Suppressor macrophage treated with lipopolysaccharide for 1 hour (primary cell): ENCODE results near the gene EPS8L2.
"Not testable (repeated sequence)": the region's sequence is repeated elsewhere in the genome, so short reads cannot be mapped to it uniquely, and the experiment has no call there.

Experiments
- DNase-seq, 3 donors: peaks; one replicate each; pipeline ENCODE4 v3.0.0-alpha.2; 2020 to 2022

Gene EPS8L2

DNA sequence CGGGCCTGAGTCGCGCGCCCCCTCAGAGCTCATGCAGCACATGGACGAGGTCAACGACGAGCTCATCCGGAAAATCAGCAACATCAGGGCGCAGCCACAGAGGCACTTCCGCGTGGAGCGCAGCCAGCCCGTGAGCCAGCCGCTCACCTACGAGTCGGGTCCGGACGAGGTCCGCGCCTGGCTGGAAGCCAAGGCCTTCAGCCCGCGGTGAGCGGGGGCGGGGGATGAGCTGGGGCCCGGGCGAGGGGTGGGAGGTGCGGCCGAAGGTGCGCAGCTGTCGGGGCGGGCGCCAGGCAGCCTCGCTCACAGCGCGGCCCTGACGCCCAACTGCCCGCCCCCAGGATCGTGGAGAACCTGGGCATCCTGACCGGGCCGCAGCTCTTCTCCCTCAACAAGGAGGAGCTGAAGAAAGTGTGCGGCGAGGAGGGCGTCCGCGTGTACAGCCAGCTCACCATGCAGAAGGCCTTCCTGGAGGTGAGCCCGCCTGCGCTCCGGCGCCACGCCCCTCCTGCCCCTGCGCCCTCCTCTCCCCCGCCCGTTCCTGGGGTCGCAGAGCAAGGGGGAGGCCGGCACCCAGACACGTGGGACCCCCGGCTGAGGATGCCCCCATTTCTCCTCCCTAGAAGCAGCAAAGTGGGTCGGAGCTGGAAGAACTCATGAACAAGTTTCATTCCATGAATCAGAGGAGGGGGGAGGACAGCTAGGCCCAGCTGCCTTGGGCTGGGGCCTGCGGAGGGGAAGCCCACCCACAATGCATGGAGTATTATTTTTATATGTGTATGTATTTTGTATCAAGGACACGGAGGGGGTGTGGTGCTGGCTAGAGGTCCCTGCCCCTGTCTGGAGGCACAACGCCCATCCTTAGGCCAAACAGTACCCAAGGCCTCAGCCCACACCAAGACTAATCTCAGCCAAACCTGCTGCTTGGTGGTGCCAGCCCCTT lies 20.5 kb downstream of the EPS8L2 start:
- peak; percentile 40 to 59 (median 46) for DNase-seq

DNA sequence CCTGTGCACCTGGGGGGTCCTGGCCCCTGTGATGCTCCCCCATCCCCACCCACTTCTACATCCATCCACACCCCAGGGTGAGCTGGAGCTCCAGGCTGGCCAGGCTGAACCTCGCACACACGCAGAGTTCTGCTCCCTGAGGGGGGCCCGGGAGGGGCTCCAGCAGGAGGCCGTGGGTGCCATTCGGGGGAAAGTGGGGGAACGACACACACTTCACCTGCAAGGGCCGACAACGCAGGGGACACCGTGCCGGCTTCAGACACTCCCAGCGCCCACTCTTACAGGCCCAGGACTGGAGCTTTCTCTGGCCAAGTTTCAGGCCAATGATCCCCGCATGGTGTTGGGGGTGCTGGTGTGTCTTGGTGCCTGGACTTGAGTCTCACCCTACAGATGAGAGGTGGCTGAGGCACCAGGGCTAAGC lies 21.3 kb downstream of the EPS8L2 start:
- no peak for DNase-seq

GRCh38 chr11:727859-728748 lies 22.1 kb downstream of the EPS8L2 start:
- DNase-seq = peak; percentile 79 to 92 (median 81)

- DNase-seq = no peak
Measured at GRCh38 chr11:728901-729491, 23.0 kb downstream of the EPS8L2 start.

DNA sequence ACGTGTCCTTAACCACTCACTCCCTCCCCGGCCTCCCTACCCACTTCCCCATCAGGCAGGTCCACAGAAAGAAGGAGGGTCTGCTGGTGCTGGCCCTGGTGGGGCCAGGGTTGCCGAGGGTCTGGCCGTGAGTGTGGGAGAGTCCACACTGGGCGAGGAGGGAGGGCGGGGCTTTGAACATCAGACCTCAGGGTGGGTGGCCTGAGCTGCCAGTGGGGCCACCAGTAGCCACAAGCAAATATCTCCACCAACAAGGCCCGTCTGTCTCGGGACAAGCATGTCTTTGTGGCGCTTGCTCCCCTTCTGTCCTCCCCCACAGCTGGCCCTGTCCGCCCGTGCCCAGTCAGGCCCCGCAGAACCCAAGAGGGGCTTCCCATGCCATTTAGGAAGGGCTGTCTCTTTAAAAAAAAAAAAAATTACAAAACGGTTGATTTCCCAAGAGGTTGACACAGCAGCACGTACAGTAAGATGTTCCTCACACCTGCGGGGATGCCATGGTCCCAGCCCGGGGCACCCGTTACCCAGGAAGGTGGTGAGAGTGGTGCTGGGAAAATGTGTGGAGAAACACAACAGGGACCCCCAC lies 23.6 kb downstream of the EPS8L2 start:
- DNase-seq = no peak

- DNase-seq = no peak
Measured at GRCh38 chr11:733072-733471, 27.0 kb downstream of the EPS8L2 start.

GRCh38 chr11:734541-734940 lies 28.5 kb downstream of the EPS8L2 start:
- DNase-seq = not testable (repeated sequence)

- DNase-seq = no peak
Measured at GRCh38 chr11:737366-737765, 31.3 kb downstream of the EPS8L2 start.

DNA sequence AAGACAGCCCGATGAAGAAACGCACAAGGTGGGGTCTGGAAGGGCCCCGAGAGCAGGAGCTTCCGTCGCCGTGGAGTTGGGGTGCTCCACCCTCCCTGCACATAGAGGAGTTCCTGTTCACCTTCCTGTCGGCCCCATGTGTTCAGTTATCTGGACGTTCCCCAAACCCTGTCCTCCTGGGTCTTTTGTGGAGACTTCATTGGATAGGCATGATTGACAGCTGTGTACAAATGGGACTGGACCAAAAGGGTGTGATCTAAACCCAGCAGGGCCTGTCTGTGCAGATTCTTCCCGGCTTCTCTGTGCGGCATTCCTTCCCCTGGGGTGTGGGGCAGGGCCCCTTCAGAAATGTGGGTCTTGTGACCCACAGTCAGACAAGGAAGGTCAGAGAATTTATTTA lies 31.9 kb downstream of the EPS8L2 start:
- DNase-seq = not testable (repeated sequence)

DNA sequence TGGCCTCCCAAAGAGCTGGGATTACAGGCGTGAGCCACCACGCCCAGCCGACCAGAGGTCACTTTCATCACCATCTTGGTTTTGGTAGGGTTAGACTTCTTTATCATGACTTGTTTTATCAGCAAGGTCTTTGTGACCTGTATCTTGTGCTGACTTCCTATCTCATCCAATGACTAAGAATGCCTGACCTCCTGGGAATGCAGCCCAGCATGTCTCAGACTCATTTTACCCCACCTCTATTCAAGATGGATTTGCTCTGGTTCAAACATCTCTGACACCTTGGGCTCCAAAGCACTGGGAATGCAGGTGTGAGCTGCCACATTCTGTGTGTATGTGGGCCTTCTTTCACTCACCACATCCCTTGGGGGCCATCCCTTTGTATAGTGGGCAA lies 36.1 kb downstream of the EPS8L2 start:
- DNase-seq = no peak

GRCh38 chr11:742571-743201 lies 36.7 kb downstream of the EPS8L2 start:
- no peak for DNase-seq

DNA sequence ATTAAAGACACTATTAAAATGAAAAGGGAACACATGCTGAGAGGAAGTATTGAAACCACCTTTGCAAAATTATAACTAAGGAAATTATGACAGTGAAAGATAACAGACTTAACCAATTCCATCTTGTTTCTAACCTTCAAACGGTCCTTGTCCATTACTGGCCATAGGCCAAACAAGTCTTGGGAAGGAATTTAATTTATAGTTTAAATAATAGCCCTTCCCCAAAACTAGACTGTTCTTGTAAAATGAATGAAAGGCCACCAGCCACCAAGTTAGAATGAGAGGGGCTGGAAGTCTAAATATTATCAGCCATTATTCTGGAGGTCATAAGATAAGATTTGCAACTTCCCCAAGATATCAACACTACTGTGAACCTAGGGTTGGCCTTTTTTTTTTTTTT lies 39.4 kb downstream of the EPS8L2 start:
- no peak for DNase-seq

DNA sequence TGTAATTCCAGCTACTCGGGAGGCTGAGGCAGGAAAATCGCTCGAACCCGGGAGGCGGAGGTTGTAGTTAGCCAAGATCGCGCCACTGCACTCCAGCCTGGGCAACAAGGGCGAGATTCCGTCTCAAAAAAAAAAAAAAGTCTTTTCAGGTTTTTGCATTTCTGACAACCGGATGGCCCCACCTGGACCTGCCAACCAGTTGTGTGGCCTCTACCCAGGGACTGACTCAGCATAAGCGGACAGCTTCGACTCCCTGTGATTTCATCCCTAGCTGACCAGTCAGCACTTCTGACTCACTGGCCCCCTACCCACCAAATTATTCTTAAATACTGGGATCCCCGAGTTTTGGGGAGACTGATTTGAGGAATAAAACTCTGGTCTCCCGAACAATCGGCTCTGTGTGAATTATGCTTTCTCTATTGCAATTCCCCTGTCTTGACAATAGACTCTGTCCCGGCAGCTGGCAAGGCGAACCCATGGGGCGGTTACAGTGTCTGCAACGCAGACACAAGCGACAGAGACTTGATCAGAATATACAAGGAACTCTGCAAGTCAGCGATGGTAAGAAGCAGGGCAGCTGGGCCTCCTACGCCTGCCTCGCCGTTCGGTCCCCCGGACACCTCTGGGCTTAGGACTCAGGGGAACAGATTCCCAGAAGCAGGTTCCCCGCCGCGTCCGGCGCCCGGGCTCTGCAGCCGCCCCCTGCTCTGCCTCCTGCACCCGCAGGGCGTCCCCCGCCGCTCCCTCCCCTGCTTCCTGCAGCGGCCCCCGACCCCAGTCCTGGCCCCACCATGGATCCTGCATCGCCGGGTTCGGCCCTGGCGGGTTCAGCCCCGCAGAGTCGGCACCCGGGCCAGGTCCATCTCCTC lies 40.5 kb downstream of the EPS8L2 start:
- peak; percentile 30 to 50 (median 46) for DNase-seq

DNA sequence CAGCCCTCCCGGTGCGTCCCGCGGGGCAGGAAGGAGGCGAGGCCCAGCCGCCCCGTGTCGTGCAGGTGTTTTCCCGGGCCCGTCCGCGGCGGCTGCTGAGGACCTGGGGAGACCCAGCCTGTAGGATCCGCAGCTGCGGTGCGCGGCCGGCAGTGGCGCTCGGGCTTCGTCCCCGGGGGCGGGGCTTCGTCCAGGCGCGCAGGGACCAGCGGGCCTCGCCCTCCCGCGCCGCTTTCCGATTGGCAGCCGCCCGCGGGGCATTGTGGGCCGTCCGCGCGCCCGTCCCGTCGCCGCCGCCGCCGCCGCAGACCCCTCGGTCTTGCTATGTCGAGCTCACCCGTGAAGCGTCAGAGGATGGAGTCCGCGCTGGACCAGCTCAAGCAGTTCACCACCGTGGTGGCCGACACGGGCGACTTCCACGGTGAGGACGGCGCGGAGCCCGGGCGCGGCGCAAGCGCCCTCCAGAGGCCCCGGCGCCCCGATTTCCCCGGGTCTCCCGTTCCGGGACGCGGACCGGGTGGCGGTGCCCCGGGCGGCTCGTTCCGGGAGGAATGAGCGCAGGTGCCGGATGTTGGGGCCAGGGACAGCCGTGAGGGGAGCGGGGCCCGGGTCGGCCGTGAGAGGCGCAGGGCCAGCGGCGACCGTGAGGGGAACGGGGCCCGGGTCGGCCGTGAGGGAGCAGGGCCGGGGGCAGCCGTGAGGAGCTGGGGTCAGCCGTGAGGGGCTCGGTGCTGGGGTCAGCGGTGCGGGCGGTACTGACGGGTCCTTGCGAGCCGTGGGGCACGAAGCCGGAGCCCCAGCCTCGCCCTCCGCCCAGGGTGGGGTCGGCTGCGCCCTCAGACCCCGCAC lies 41.4 kb downstream of the EPS8L2 start, which contains the start of gene TALDO1:
Gene TALDO1, plus strand, starts transcription at position 307 of the 849 bp plus-strand sequence. Its CDS starts 18 bp downstream, at position 325.
- DNase-seq = peak; percentile 94 to 99 (median 97)

GRCh38 chr11:748007-748359 lies 42.0 kb downstream of the EPS8L2 start:
- peak in 1 of 3 donors; percentile 57 for DNase-seq

DNA sequence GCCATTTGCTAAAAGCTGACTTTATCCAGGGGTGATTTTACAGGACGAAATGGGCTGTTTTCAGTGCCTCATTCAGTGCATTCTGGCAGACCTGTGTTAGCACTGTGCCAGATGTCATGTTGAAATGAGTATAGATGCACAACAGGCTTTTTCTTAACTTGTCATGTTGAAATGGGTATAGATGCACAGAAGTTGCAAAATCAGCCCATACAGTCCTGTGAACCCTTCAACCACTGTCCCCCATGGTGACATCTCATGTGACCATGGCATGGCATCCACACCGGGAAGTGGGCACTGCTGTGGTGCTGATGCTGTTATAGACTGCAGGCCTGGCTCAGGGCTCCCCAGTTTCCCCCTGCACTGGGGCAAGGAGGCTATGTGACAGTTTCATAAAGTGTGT lies 43.7 kb downstream of the EPS8L2 start:
- peak; percentile 32 to 48 (median 44) for DNase-seq

DNA sequence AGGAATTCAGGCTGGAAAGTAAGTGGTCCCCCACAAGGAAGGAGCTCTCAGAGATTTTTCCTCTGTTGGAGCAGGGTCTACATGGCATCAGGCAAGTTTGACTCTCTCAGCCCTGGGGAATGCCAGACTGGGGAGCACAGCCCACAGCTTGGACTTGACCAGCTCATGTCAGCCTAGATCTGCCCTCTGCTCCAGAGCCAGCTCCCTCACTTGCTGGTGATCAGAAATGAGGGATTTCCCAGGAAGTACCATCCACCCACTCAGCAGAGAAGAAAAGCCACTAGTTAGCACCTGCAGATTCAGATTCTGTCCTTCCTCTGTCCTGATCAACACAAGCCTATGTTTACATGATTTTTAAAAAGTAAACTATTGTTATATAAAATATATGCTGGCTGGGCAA lies 54.2 kb downstream of the EPS8L2 start:
- peak; percentile 38 to 61 (median 61) for DNase-seq

DNA sequence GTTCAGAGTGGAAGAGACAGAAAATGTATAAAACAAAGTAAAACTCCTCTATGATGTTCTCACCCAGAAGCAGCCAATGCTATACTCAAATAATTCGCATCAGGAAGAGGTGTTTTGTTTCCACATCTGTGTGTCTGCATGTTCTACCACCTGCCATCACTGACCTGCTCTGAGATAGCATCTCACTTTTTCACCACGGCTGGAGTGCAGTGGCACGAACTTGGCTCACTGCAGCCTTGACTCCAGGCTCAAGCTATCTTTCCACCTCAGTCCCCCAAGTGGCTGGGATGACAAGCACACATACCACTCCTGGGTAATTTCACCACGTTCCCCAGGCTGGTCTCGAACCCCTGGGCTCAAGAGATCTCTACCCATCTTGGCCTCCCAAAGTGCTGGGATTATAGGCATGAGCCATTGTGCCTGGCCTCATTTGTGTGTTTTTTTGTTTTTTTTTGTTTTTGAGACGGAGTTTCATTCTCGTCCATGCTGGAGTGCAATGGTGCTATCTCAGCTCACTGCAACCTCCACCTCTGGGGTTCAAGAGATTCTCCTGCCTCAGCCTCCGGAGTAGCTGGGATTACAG lies 55.6 kb downstream of the EPS8L2 start:
- DNase-seq = no peak

- peak; percentile 61 to 80 (median 63) for DNase-seq
Measured at GRCh38 chr11:762421-763072, 56.5 kb downstream of the EPS8L2 start.
